Ascending aorta (tissue), 2 donors: ENCODE results near the gene GPER1. TPM values are rescaled to one million over a fixed set of nuclear protein-coding genes. Genes with fewer than 3 reads are reported as not detected.

Experiments
- DNase-seq, 2 donors: peaks; one replicate each; pipeline ENCODE4 v3.0.0-alpha.2; 2019; ENCODE audit warnings: low spot score in 2 of 2
- H3K27ac ChIP-seq, 2 donors: fragments of 200-600 bp; sonication (generic); one replicate each; pipeline ENCODE4 v1.5.1; 2016 to 2017; ENCODE audit warnings: mild to moderate bottlenecking in 1 of 2
- H3K27me3 ChIP-seq: fragments of 200-600 bp; sonication (generic); one replicate; pipeline ENCODE4 v1.5.1; 2017
- H3K36me3 ChIP-seq, 2 donors: fragments of 200-600 bp; sonication (generic); one replicate each; pipeline ENCODE4 v1.5.1; 2016
- H3K4me1 ChIP-seq, 2 donors: fragments of 200-600 bp; sonication (generic); one replicate each; pipeline ENCODE4 v1.5.1; 2016 to 2017; ENCODE audit warnings: mild to moderate bottlenecking in 1 of 2
- H3K4me3 ChIP-seq, 2 donors: fragments of 200-600 bp; sonication (generic); one replicate each; pipeline ENCODE4 v1.5.1; 2016 to 2017; ENCODE audit warnings: mild to moderate bottlenecking in 1 of 2
- H3K9me3 ChIP-seq, 2 donors: fragments of 200-600 bp; sonication (generic); one replicate each; pipeline ENCODE4 v1.5.1; 2016
- intact Hi-C: fragments of 100-400 bp; cut with DNase I; formaldehyde crosslinking; loops from one replicate; pipeline ENCODE4 v1.15.1; 2023
- total RNA-seq: library from RNA; depleted of rRNA; stranded (reverse); fragments of >200 nt; gene quantifications from one replicate; pipeline ENCODE4 v1.1.0, GENCODE V29; 2016
- TF ChIP-seq, protein P1 (sequence below), 3 experiments: fragments of 200-600 bp in 2 of 3; fragments of 450-650 bp in 1 of 3; sonication (generic) in 2 of 3; IDR thresholded peaks; one replicate each; pipeline ENCODE4 v1.5.1; 2016 to 2019; ENCODE audit warnings: antibody characterized with exemption in 3 of 3, mild to moderate bottlenecking in 1 of 3, moderate library complexity in 1 of 3

The GPER1 gene
- total RNA-seq, 1 donor from 2014 or later: 11.3 TPM

DNA sequence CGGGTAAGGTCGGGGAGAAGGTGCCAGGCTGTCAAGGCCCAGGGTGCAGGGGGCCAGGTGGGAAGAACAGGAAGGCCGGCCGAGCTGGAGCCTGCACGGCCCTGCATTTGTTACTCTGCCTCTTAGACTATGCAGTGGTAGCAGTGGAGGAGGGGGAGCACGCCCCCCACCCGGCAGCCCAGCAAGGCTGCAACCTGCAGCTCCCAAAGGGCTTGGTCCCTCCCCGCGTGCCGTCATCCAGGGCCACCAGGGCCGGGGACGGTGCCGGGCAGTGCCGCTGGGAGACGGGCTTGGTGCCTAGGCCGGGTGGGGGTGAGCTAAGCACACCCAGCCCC is 7.0 kb upstream of the GPER1 start:
- intact Hi-C loops: no loop called here
- Histone ChIP-seq H3K4me3 (no peak overlapping the region), H3K9me3 (no peaks in the 10 kb centered on the region), H3K27me3 (no peaks in the 10 kb centered on the region), H3K36me3 (no peaks in the 10 kb centered on the region), H3K27ac (no peak overlapping the region), H3K4me1 (peaks cover 0 to 14% of the 10 kb centered on the region in 2 donors)
- DNase-seq: no peak
- TF ChIP-seq, protein P1, sequence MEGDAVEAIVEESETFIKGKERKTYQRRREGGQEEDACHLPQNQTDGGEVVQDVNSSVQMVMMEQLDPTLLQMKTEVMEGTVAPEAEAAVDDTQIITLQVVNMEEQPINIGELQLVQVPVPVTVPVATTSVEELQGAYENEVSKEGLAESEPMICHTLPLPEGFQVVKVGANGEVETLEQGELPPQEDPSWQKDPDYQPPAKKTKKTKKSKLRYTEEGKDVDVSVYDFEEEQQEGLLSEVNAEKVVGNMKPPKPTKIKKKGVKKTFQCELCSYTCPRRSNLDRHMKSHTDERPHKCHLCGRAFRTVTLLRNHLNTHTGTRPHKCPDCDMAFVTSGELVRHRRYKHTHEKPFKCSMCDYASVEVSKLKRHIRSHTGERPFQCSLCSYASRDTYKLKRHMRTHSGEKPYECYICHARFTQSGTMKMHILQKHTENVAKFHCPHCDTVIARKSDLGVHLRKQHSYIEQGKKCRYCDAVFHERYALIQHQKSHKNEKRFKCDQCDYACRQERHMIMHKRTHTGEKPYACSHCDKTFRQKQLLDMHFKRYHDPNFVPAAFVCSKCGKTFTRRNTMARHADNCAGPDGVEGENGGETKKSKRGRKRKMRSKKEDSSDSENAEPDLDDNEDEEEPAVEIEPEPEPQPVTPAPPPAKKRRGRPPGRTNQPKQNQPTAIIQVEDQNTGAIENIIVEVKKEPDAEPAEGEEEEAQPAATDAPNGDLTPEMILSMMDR (IDR thresholded peaks at IDR 0.05): no peak

DNA sequence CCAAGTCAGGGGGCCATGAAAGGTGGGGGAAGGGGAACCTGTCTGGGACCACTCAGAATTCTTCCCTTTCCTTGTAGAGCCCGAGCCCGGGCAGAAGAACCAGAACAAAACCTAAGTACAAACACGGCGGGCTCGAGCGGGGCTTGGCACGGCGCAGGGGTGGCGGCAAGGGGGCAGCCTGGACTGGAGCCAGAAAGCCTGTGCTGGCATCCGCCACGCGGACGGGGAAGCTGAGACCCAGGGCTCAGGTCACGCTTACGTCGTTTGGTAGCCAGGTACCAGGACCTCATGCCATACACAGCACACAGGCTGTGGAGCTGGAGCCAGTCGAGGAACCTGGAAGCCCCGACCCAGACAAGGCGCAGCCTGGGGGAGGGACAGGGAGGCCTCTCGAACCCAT is 6.6 kb upstream of the GPER1 start:
- H3K27me3 ChIP-seq: no peaks in the 10 kb centered on the region
- no peaks in the 10 kb centered on the region for H3K36me3 ChIP-seq
- no peak for DNase-seq
- peaks cover 0 to 16% of the 10 kb centered on the region in 2 donors for H3K4me1 ChIP-seq
- H3K27ac ChIP-seq: no peak overlapping the region
- intact Hi-C loops: no loop called here
- no peak overlapping the region for H3K4me3 ChIP-seq
- H3K9me3 ChIP-seq: no peaks in the 10 kb centered on the region
- TF ChIP-seq, protein P1 (IDR thresholded peaks at IDR 0.05): no peak

DNA sequence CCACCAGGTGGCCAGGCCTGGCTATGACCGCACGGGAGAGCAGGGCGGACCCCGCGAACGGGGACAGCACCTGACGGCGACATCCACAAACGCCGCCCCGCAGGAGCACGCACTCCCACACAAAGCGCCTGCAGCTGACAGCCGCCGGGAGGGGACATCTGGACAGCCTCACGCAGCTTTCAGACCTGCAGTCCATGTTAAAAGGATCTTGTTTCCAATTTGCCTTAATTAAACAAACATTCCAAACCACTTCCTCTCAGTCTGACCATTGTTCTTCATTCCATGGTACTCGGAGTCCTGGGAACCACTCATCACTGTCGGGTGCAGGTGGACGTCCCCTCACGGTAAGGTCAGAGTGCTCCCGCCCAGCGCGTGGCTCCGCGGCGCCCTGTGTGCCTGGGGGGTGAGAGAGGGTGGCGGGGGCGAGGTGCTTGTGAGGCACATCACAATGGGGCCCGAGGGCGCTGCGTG is 5.9 kb upstream of the GPER1 start:
- intact Hi-C loops: no loop called here
- Histone ChIP-seq H3K4me1 (peaks cover 0 to 16% of the 10 kb centered on the region in 2 donors), H3K27me3 (no peaks in the 10 kb centered on the region), H3K27ac (no peak overlapping the region), H3K4me3 (no peak overlapping the region), H3K36me3 (no peaks in the 10 kb centered on the region), H3K9me3 (no peaks in the 10 kb centered on the region)
- no peak for DNase-seq
- TF ChIP-seq, protein P1 (IDR thresholded peaks at IDR 0.05): no peak

DNA sequence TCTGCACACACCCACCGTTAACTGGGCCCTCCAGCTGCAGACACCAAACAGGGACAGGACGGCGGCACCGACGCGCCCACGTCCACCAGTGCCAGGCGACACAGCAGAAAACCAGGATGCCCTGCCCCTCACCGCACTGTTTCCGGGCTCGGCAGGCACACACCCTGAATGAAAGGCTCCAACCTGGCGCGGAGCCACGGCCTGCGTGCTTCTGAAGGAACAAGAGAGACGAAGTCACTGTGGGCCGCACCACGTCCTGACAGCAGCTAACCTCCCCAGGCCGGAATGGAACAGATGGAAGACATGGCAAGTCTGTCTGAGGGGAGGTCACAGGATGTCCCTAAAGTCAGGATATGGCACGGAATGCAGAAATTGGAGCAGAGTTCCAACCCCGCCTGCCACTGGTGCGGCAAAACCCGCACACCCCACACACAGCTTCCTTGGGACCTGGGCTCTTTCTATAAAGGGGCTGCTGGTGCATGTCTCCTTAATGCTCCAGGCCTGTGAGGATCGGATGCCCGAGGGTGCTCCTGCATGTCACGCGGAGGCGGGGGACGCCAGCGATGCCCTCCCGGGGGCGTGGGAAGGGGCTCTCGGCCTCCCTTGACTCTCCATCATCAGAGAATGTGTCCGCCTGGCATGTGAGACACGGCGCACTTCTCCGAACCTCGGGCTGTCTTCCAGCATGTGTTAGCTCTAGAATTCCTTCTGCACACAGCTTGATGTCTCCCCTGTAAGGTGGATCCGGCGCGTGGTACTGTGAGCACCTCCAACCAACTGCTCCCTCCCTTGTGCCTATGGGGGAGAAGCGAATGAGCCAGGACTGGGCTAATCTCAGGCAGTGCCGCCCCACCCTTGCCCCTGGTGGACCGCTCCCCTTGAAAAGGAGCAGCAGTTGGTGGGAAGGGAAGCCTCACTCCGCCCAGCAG is 3.9 kb upstream of the GPER1 start:
- intact Hi-C loops: no loop called here
- TF ChIP-seq, protein P1 (IDR thresholded peaks at IDR 0.05): no peak
- no peaks in the 10 kb centered on the region for H3K36me3 ChIP-seq
- H3K4me1 ChIP-seq: peaks cover 11 to 30% of the 10 kb centered on the region in 2 donors
- no peak overlapping the region for H3K4me3 ChIP-seq
- no peak for DNase-seq
- H3K9me3 ChIP-seq: no peaks in the 10 kb centered on the region
- no peak overlapping the region for H3K27ac ChIP-seq
- no peaks in the 10 kb centered on the region for H3K27me3 ChIP-seq

DNA sequence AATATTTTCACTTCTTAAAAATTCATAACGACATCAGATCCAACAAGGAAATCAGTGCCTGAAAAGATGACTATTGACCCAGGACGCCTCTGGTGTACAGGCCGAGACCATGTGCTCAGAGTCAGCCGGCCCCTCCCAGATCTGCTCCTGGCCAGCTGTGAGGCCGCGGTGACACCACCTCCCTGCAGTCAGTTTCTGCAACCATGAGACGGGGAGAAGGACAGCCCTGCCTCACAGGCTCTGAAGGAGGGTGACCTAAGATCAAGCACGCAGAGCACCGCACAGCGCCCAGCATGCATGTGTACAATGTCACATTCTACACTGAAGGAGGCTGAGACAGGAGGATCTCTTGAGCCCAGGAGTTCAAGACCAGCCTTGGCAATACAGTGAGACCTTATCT is 2.6 kb upstream of the GPER1 start:
- intact Hi-C loops: no loop called here
- no peaks in the 10 kb centered on the region for H3K36me3 ChIP-seq
- TF ChIP-seq, protein P1 (IDR thresholded peaks at IDR 0.05): no peak
- no peaks in the 10 kb centered on the region for H3K27me3 ChIP-seq
- H3K9me3 ChIP-seq: no peaks in the 10 kb centered on the region
- no peak overlapping the region for H3K4me3 ChIP-seq
- DNase-seq: no peak
- no peak overlapping the region for H3K27ac ChIP-seq
- H3K4me1 ChIP-seq: peaks cover 11 to 30% of the 10 kb centered on the region in 2 donors
